ENCODE data around the gene MBIP.

GRCh38 chr14:36304895-36305294 lies 15.5 kb downstream of the MBIP start:
- TF ChIP-seq CTCF (IDR thresholded peaks at IDR 0.05) (no peak), POLR2A (IDR thresholded peaks at IDR 0.05) (no peak)
